HepG2 (cell line): ENCODE measurements around the gene SEPHS2. TPM values are rescaled to one million over a fixed set of nuclear protein-coding genes. Genes with fewer than 3 reads are reported as not detected.

ENCODE experiments used
- ARID4A ChIP-seq: sonication (generic); formaldehyde crosslinking; IDR thresholded peaks from 2 replicates; pipeline ENCODE4 v1.5.0; 2020; ENCODE audit warnings: mild to moderate bottlenecking, missing genetic modification reagents, borderline replicate concordance
- ATF7 ChIP-seq, 2 experiments: fragments of 450-650 bp in 1 of 2; sonication (generic) in 1 of 2; formaldehyde crosslinking in 1 of 2; IDR thresholded peaks; 2 replicates each; pipeline versions ENCODE4 v1.4.0 to v1.6.1; 2016 to 2020; ENCODE audit warnings: antibody characterized with exemption in 1 of 2, mild to moderate bottlenecking in 1 of 2, missing genetic modification reagents in 1 of 2
- FOXC1 ChIP-seq: sonication (generic); formaldehyde crosslinking; IDR thresholded peaks from 2 replicates; pipeline ENCODE4 v1.8.0; 2022; ENCODE audit warnings: mild to moderate bottlenecking, missing genetic modification reagents, borderline replicate concordance
- FOXK2 ChIP-seq: fragments of 450-650 bp; IDR thresholded peaks from 2 replicates; pipeline ENCODE4 v1.6.1; 2016
- FUBP1 ChIP-seq: sonication (generic); formaldehyde crosslinking; IDR thresholded peaks from 2 replicates; pipeline ENCODE4 v1.5.1; 2020; ENCODE audit warnings: missing genetic modification reagents, mild to moderate bottlenecking, borderline replicate concordance
- GABPB1 ChIP-seq: IDR thresholded peaks from 2 replicates; pipeline ENCODE4 v1.6.1; 2016; ENCODE audit warnings: mild to moderate bottlenecking, missing genetic modification reagents, moderate library complexity, missing compliant biosample characterization
- HDAC1 ChIP-seq: sonication (generic); formaldehyde crosslinking; IDR thresholded peaks from 2 replicates; pipeline ENCODE4 v1.5.1; 2020; ENCODE audit warnings: mild to moderate bottlenecking, missing genetic modification reagents
- HOXA9 ChIP-seq: sonication (generic); formaldehyde crosslinking; IDR thresholded peaks from 2 replicates; pipeline ENCODE4 v1.8.1; 2022; ENCODE audit warnings: missing genetic modification reagents, mild to moderate bottlenecking, moderate library complexity, borderline replicate concordance
- MAFF ChIP-seq: IDR thresholded peaks from 2 replicates; pipeline ENCODE4 v1.6.1; 2011; ENCODE audit warnings: low read depth, low read length, improper control_type of control experiment
- MED8 ChIP-seq: sonication (generic); formaldehyde crosslinking; IDR thresholded peaks from 2 replicates; pipeline ENCODE4 v1.8.1; 2023; ENCODE audit warnings: mild to moderate bottlenecking, missing genetic modification reagents; ENCODE audit not compliant: insufficient replicate concordance
- POLR2G ChIP-seq: fragments of 200-400 bp; formaldehyde crosslinking; IDR thresholded peaks from 2 replicates; pipeline ENCODE4 v1.6.1; 2018; ENCODE audit warnings: mild to moderate bottlenecking, low read depth, low read length, moderate library complexity
- RFXAP ChIP-seq: sonication (generic); formaldehyde crosslinking; IDR thresholded peaks from 2 replicates; pipeline ENCODE4 v1.4.0; 2020; ENCODE audit warnings: missing genetic modification reagents, borderline replicate concordance
- TBP ChIP-seq: sonication (generic); formaldehyde crosslinking; IDR thresholded peaks from 2 replicates; pipeline ENCODE4 v1.5.0; 2020; ENCODE audit warnings: missing genetic modification reagents
- TEAD2 ChIP-seq: sonication (generic); formaldehyde crosslinking; IDR thresholded peaks from 2 replicates; pipeline ENCODE4 v1.9.0; 2021; ENCODE audit warnings: missing genetic modification reagents
- ZNF180 ChIP-seq: sonication (generic); formaldehyde crosslinking; IDR thresholded peaks from 2 replicates; pipeline ENCODE4 v1.4.0; 2020; ENCODE audit warnings: low read depth, missing genetic modification reagents, borderline replicate concordance
- ZNF362 ChIP-seq: sonication (generic); formaldehyde crosslinking; IDR thresholded peaks from 2 replicates; pipeline ENCODE4 v1.4.0; 2020; ENCODE audit warnings: missing genetic modification reagents, mild to moderate bottlenecking, borderline replicate concordance
- ZNF367 ChIP-seq: sonication (generic); formaldehyde crosslinking; IDR thresholded peaks from 2 replicates; pipeline ENCODE4 v1.4.0; 2020; ENCODE audit warnings: missing genetic modification reagents, borderline replicate concordance
- ZNF382 ChIP-seq: sonication (generic); formaldehyde crosslinking; IDR thresholded peaks from 2 replicates; pipeline ENCODE4 v1.5.0; 2020; ENCODE audit warnings: missing genetic modification reagents, mild to moderate bottlenecking, borderline replicate concordance
- ZNF576 ChIP-seq: sonication (generic); formaldehyde crosslinking; IDR thresholded peaks from 2 replicates; pipeline ENCODE4 v1.4.0; 2020; ENCODE audit warnings: mild to moderate bottlenecking, missing genetic modification reagents
- ZNF709 ChIP-seq: sonication (generic); formaldehyde crosslinking; IDR thresholded peaks from 2 replicates; pipeline ENCODE4 v1.5.0; 2020; ENCODE audit warnings: mild to moderate bottlenecking, missing genetic modification reagents
- ZNF883 ChIP-seq: sonication (generic); formaldehyde crosslinking; IDR thresholded peaks from 2 replicates; pipeline ENCODE4 v1.5.1; 2020; ENCODE audit warnings: mild to moderate bottlenecking, missing genetic modification reagents; ENCODE audit errors: not compliant biosample characterization
- polyA plus RNA-seq, 8 experiments: library from polyadenylated mRNA; depleted of rRNA in 3 of 8; stranded (reverse) in 7 of 8; unstranded in 1 of 8; fragments of >200 nt; fragmentation: Illumina TruSeq in 4 of 8; extraction: Trizol in 4 of 8; gene quantifications; 2 replicates each; pipeline versions ENCODE4 v1.2.1 to v1.2.3, GENCODE V29; 2011 to 2016; ENCODE audit warnings: low read depth in 4 of 8, missing spikeins in 1 of 8, mixed read lengths in 1 of 8; ENCODE audit not compliant: insufficient read depth in 1 of 8
- total RNA-seq, 5 experiments: library from RNA; depleted of rRNA; stranded (reverse); fragments of >200 nt; fragmentation: Illumina TruSeq; extraction: Trizol; gene quantifications; 2 replicates each; pipeline ENCODE4 v1.2.3, GENCODE V29; 2016; ENCODE audit warnings: low read depth in 1 of 5

Gene SEPHS2
- total and polyA plus RNA-seq, 2 of the 13 experiments (the other 11 are each of a cell fraction or from before 2014, with no cell fraction given), result 20.7 to 127 TPM

- TF ChIP-seq RFXAP (CRISPR knock-in tag) (peak; percentile 57; the same call in 1 of the 2 replicates), HOXA9 (CRISPR knock-in tag) (no peak), MAFF (0 out of 2 replicates have a peak, but pooled peaks have one; percentile 2), ZNF367 (no peak), ATF7 (IDR thresholded peaks at IDR 0.05) (peak; percentile 12; the same call in 1 of the 2 replicates), ATF7 (CRISPR knock-in tag; IDR thresholded peaks at IDR 0.05) (no peak), ZNF709 (CRISPR knock-in tag) (peak; percentile 23; the same call in 1 of the 2 replicates), MED8 (CRISPR knock-in tag) (peak; percentile 80), ZNF180 (CRISPR knock-in tag) (no peak), TEAD2 (CRISPR knock-in tag) (no peak), FOXK2 (peak; percentile 72; the same call in 1 of the 2 replicates), GABPB1 (CRISPR knock-in tag) (peak; percentile 51; the same call in 1 of the 2 replicates), POLR2G (peak; percentile 32; the same call in 1 of the 2 replicates), ZNF382 (CRISPR knock-in tag) (no peak), ZNF362 (CRISPR knock-in tag) (peak; percentile 96), HDAC1 (CRISPR knock-in tag) (0 out of 2 replicates have a peak, but pooled peaks have one; percentile 9), TBP (CRISPR knock-in tag) (no peak), ARID4A (CRISPR knock-in tag) (peak; percentile 60; the same call in 1 of the 2 replicates), FUBP1 (CRISPR knock-in tag) (no peak), FOXC1 (CRISPR knock-in tag) (peak; percentile 72; the same call in 1 of the 2 replicates), ZNF883 (no peak), ZNF576 (CRISPR knock-in tag) (0 out of 2 replicates have a peak, but pooled peaks have one; percentile 20)
Measured at GRCh38 chr16:30447512-30448226, 2.0 kb upstream of the SEPHS2 start (continued).
